GM23338 (cell line): ENCODE results near the gene DCTN2. TPM values are rescaled to one million over a fixed set of nuclear protein-coding genes. Genes with fewer than 3 reads are reported as not detected.

Experiments used
- ATAC-seq: fragments of 200-7000 bp; cut with Tn5 transposase; 3 replicates; pipeline ENCODE4 v1.9.1; 2020
- DNase-seq: peaks from one replicate; pipeline ENCODE4 v3.0.0-alpha.2; 2015; ENCODE audit warnings: low spot score
- H2AFZ ChIP-seq: fragments of 200-600 bp; sonication (generic); 2 replicates; pipeline ENCODE4 v1.8.0; 2016; ENCODE audit warnings: antibody characterized with exemption, mild to moderate bottlenecking, moderate library complexity
- H3F3A ChIP-seq: fragments of 200-600 bp; sonication (generic); replicated peaks from 2 replicates; pipeline ENCODE4 v1.8.0; 2017; ENCODE audit warnings: antibody characterized with exemption, mixed run types, low read depth
- H3K27ac ChIP-seq: fragments of 200-600 bp; sonication (generic); 2 replicates; pipeline ENCODE4 v1.6.1; 2016; ENCODE audit warnings: low read depth
- H3K27me3 ChIP-seq: fragments of 200-600 bp; sonication (generic); 2 replicates; pipeline ENCODE4 v1.8.0; 2016; ENCODE audit warnings: mild to moderate bottlenecking, mixed run types, moderate library complexity; ENCODE audit not compliant: insufficient read depth
- H3K36me3 ChIP-seq: fragments of 200-600 bp; sonication (generic); 2 replicates; pipeline ENCODE4 v1.8.0; 2016; ENCODE audit warnings: mild to moderate bottlenecking; ENCODE audit not compliant: insufficient read depth
- H3K4me1 ChIP-seq: fragments of 200-600 bp; sonication (generic); 2 replicates; pipeline ENCODE4 v1.8.0; 2016; ENCODE audit warnings: mild to moderate bottlenecking, moderate library complexity; ENCODE audit not compliant: insufficient read depth
- H3K4me2 ChIP-seq: fragments of 200-600 bp; sonication (generic); 2 replicates; pipeline ENCODE4 v1.7.1; 2017; ENCODE audit warnings: mixed run types
- H3K4me3 ChIP-seq: fragments of 200-600 bp; sonication (generic); 2 replicates; pipeline ENCODE4 v1.6.1; 2016; ENCODE audit warnings: mixed run types
- H3K79me2 ChIP-seq: fragments of 200-600 bp; sonication (generic); replicated peaks from 2 replicates; pipeline ENCODE4 v1.8.0; 2017; ENCODE audit warnings: mild to moderate bottlenecking; ENCODE audit not compliant: insufficient read depth
- H3K9me2 ChIP-seq: fragments of 200-600 bp; sonication (generic); 2 replicates; pipeline ENCODE4 v1.8.0; 2017; ENCODE audit not compliant: insufficient read depth
- H4K20me1 ChIP-seq: fragments of 200-600 bp; sonication (generic); replicated peaks from 2 replicates; pipeline ENCODE4 v1.8.0; 2017; ENCODE audit warnings: mild to moderate bottlenecking; ENCODE audit not compliant: insufficient read depth
- H3K27ac Mint-ChIP-seq: 2 replicates; pipeline ENCODE4 v1.8.0; 2020; ENCODE audit warnings: inconsistent platforms, mild to moderate bottlenecking, moderate library complexity, mixed read lengths
- H3K27me3 Mint-ChIP-seq: 3 replicates; pipeline ENCODE4 v1.8.0; 2022; ENCODE audit warnings: low read depth, mild to moderate bottlenecking, moderate library complexity, mixed read lengths, inconsistent platforms; ENCODE audit not compliant: insufficient read depth, poor library complexity
- H3K36me3 Mint-ChIP-seq: 3 replicates; pipeline ENCODE4 v1.8.0; 2021; ENCODE audit warnings: low read depth, mild to moderate bottlenecking, inconsistent platforms, moderate library complexity, mixed read lengths
- H3K4me1 Mint-ChIP-seq: 3 replicates; pipeline ENCODE4 v1.8.0; 2020; ENCODE audit warnings: mild to moderate bottlenecking, inconsistent platforms, mixed read lengths
- H3K4me3 Mint-ChIP-seq: 3 replicates; pipeline ENCODE4 v1.8.0; 2021; ENCODE audit warnings: moderate library complexity, mild to moderate bottlenecking, inconsistent platforms, mixed read lengths
- H3K9me3 Mint-ChIP-seq: 3 replicates; pipeline ENCODE4 v1.8.0; 2020; ENCODE audit warnings: moderate library complexity, mild to moderate bottlenecking, inconsistent platforms, mixed read lengths
- CREB1 ChIP-seq: fragments of 250-450 bp; sonication (Bioruptor Pico); IDR thresholded peaks from 2 replicates; pipeline ENCODE4 v1.5.0; 2020; ENCODE audit warnings: low read depth, mild to moderate bottlenecking, moderate library complexity
- EZH2 ChIP-seq: fragments of 200-600 bp; sonication (generic); IDR thresholded peaks from one replicate; pipeline ENCODE4 v1.8.0; 2017; ENCODE audit warnings: antibody characterized with exemption, mild to moderate bottlenecking, low read depth; ENCODE audit not compliant: unreplicated experiment
- EZH2phosphoT487 ChIP-seq: fragments of 200-600 bp; sonication (generic); IDR thresholded peaks from one replicate; pipeline ENCODE4 v1.8.1; 2018; ENCODE audit warnings: antibody characterized with exemption; ENCODE audit not compliant: unreplicated experiment
- JUNB ChIP-seq: IDR thresholded peaks from one replicate; pipeline ENCODE4 v1.6.1; 2016; ENCODE audit warnings: antibody characterized with exemption; ENCODE audit not compliant: unreplicated experiment
- NANOG ChIP-seq: IDR thresholded peaks from 2 replicates; pipeline ENCODE4 v1.6.1; 2016; ENCODE audit warnings: antibody characterized with exemption, borderline replicate concordance
- POLR2AphosphoS5 ChIP-seq: IDR thresholded peaks from 2 replicates; pipeline ENCODE4 v1.6.1; 2016; ENCODE audit warnings: antibody characterized with exemption, low read depth
- STAT1 ChIP-seq: IDR thresholded peaks from one replicate; pipeline ENCODE4 v1.6.1; 2016; ENCODE audit warnings: antibody characterized with exemption; ENCODE audit not compliant: unreplicated experiment
- ZNF114 ChIP-seq: fragments of 250-450 bp; sonication (Bioruptor Pico); IDR thresholded peaks from 2 replicates; pipeline ENCODE4 v1.5.0; 2020; ENCODE audit warnings: mild to moderate bottlenecking, moderate library complexity
- ZNF331 ChIP-seq: fragments of 250-450 bp; sonication (Bioruptor Pico); IDR thresholded peaks from 2 replicates; pipeline ENCODE4 v1.5.0; 2020; ENCODE audit warnings: low read depth, mild to moderate bottlenecking, moderate library complexity
- polyA plus RNA-seq: library from polyadenylated mRNA; unstranded; fragments of >200 nt; fragmentation: Nextera tagmentation; extraction: Ambion mirVana; gene quantifications from 2 replicates; pipeline ENCODE4 v1.2.1, GENCODE V29; 2016
- total RNA-seq: library from RNA; depleted of rRNA; stranded (reverse); fragments of >200 nt; shearing (Covaris generic); gene quantifications from 2 replicates; pipeline ENCODE4 v1.2.3, GENCODE V29; 2014
- TF ChIP-seq, protein P1 (sequence below): IDR thresholded peaks from one replicate; pipeline ENCODE4 v1.6.1; 2018; ENCODE audit warnings: antibody characterized with exemption; ENCODE audit not compliant: unreplicated experiment
- TF ChIP-seq, protein P2 (sequence below): IDR thresholded peaks from 2 replicates; pipeline ENCODE4 v1.6.1; 2016; ENCODE audit warnings: antibody characterized with exemption
- TF ChIP-seq, protein P3 (sequence below), 2 experiments: fragments of 200-600 bp in 1 of 2; sonication (generic) in 1 of 2; conservative IDR thresholded peaks; 2 replicates each; pipeline versions ENCODE4 v1.5.1 to v1.6.1; 2016 to 2017; ENCODE audit warnings: antibody characterized with exemption in 2 of 2, low read depth in 2 of 2, mild to moderate bottlenecking in 2 of 2, moderate library complexity in 1 of 2
- TF ChIP-seq, protein P4 (sequence below): fragments of 250-450 bp; sonication (Bioruptor Pico); IDR thresholded peaks from 2 replicates; pipeline ENCODE4 v1.5.0; 2020; ENCODE audit warnings: mild to moderate bottlenecking, moderate library complexity

The DCTN2 gene
- total and polyA plus RNA-seq, 2 experiments from 2014 or later, result 56.1 to 157 TPM

DNA sequence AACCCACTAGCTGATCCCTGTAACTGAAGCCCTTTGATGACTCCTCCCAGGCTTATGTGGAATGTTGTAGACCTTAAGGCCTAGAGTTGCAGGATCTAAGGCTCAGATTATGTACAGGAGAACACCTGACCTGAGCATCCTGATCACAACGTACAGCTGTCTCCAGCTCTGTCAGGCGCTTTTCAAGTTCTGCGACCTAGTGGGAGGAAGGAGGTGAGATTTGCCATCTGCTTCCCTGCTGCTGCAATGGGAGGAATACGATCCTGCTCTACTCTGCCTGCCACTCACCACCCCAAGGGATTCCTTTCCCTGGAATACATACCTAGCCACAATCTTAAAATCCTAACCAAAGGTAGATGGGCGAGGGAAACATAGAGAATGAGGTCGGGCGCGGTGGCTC, 13.9 kb downstream of the DCTN2 start:
- no peak overlapping the region for H3K27ac Mint-ChIP-seq
- H3K4me1 Mint-ChIP-seq, result peaks cover 19% of the 10 kb centered on the region
- no peak overlapping the region for H2AFZ ChIP-seq
- TF ChIP-seq NANOG (no peak), STAT1 (no peak), EZH2phosphoT487 (no peak), ZNF114 (CRISPR knock-in tag) (no peak), JUNB (no peak), EZH2 (no peak), ZNF331 (CRISPR knock-in tag) (no peak), CREB1 (CRISPR knock-in tag) (no peak), POLR2AphosphoS5 (no peak)
- TF ChIP-seq, protein P1, sequence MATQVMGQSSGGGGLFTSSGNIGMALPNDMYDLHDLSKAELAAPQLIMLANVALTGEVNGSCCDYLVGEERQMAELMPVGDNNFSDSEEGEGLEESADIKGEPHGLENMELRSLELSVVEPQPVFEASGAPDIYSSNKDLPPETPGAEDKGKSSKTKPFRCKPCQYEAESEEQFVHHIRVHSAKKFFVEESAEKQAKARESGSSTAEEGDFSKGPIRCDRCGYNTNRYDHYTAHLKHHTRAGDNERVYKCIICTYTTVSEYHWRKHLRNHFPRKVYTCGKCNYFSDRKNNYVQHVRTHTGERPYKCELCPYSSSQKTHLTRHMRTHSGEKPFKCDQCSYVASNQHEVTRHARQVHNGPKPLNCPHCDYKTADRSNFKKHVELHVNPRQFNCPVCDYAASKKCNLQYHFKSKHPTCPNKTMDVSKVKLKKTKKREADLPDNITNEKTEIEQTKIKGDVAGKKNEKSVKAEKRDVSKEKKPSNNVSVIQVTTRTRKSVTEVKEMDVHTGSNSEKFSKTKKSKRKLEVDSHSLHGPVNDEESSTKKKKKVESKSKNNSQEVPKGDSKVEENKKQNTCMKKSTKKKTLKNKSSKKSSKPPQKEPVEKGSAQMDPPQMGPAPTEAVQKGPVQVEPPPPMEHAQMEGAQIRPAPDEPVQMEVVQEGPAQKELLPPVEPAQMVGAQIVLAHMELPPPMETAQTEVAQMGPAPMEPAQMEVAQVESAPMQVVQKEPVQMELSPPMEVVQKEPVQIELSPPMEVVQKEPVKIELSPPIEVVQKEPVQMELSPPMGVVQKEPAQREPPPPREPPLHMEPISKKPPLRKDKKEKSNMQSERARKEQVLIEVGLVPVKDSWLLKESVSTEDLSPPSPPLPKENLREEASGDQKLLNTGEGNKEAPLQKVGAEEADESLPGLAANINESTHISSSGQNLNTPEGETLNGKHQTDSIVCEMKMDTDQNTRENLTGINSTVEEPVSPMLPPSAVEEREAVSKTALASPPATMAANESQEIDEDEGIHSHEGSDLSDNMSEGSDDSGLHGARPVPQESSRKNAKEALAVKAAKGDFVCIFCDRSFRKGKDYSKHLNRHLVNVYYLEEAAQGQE, result no peak
- TF ChIP-seq, protein P2, sequence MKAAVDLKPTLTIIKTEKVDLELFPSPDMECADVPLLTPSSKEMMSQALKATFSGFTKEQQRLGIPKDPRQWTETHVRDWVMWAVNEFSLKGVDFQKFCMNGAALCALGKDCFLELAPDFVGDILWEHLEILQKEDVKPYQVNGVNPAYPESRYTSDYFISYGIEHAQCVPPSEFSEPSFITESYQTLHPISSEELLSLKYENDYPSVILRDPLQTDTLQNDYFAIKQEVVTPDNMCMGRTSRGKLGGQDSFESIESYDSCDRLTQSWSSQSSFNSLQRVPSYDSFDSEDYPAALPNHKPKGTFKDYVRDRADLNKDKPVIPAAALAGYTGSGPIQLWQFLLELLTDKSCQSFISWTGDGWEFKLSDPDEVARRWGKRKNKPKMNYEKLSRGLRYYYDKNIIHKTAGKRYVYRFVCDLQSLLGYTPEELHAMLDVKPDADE, result no peak
- TF ChIP-seq, protein P3, sequence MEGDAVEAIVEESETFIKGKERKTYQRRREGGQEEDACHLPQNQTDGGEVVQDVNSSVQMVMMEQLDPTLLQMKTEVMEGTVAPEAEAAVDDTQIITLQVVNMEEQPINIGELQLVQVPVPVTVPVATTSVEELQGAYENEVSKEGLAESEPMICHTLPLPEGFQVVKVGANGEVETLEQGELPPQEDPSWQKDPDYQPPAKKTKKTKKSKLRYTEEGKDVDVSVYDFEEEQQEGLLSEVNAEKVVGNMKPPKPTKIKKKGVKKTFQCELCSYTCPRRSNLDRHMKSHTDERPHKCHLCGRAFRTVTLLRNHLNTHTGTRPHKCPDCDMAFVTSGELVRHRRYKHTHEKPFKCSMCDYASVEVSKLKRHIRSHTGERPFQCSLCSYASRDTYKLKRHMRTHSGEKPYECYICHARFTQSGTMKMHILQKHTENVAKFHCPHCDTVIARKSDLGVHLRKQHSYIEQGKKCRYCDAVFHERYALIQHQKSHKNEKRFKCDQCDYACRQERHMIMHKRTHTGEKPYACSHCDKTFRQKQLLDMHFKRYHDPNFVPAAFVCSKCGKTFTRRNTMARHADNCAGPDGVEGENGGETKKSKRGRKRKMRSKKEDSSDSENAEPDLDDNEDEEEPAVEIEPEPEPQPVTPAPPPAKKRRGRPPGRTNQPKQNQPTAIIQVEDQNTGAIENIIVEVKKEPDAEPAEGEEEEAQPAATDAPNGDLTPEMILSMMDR (conservative IDR thresholded peaks at IDR 0.05; ENCODE audit: low read depth in 2 of 2), result no peak
- TF ChIP-seq, protein P4, sequence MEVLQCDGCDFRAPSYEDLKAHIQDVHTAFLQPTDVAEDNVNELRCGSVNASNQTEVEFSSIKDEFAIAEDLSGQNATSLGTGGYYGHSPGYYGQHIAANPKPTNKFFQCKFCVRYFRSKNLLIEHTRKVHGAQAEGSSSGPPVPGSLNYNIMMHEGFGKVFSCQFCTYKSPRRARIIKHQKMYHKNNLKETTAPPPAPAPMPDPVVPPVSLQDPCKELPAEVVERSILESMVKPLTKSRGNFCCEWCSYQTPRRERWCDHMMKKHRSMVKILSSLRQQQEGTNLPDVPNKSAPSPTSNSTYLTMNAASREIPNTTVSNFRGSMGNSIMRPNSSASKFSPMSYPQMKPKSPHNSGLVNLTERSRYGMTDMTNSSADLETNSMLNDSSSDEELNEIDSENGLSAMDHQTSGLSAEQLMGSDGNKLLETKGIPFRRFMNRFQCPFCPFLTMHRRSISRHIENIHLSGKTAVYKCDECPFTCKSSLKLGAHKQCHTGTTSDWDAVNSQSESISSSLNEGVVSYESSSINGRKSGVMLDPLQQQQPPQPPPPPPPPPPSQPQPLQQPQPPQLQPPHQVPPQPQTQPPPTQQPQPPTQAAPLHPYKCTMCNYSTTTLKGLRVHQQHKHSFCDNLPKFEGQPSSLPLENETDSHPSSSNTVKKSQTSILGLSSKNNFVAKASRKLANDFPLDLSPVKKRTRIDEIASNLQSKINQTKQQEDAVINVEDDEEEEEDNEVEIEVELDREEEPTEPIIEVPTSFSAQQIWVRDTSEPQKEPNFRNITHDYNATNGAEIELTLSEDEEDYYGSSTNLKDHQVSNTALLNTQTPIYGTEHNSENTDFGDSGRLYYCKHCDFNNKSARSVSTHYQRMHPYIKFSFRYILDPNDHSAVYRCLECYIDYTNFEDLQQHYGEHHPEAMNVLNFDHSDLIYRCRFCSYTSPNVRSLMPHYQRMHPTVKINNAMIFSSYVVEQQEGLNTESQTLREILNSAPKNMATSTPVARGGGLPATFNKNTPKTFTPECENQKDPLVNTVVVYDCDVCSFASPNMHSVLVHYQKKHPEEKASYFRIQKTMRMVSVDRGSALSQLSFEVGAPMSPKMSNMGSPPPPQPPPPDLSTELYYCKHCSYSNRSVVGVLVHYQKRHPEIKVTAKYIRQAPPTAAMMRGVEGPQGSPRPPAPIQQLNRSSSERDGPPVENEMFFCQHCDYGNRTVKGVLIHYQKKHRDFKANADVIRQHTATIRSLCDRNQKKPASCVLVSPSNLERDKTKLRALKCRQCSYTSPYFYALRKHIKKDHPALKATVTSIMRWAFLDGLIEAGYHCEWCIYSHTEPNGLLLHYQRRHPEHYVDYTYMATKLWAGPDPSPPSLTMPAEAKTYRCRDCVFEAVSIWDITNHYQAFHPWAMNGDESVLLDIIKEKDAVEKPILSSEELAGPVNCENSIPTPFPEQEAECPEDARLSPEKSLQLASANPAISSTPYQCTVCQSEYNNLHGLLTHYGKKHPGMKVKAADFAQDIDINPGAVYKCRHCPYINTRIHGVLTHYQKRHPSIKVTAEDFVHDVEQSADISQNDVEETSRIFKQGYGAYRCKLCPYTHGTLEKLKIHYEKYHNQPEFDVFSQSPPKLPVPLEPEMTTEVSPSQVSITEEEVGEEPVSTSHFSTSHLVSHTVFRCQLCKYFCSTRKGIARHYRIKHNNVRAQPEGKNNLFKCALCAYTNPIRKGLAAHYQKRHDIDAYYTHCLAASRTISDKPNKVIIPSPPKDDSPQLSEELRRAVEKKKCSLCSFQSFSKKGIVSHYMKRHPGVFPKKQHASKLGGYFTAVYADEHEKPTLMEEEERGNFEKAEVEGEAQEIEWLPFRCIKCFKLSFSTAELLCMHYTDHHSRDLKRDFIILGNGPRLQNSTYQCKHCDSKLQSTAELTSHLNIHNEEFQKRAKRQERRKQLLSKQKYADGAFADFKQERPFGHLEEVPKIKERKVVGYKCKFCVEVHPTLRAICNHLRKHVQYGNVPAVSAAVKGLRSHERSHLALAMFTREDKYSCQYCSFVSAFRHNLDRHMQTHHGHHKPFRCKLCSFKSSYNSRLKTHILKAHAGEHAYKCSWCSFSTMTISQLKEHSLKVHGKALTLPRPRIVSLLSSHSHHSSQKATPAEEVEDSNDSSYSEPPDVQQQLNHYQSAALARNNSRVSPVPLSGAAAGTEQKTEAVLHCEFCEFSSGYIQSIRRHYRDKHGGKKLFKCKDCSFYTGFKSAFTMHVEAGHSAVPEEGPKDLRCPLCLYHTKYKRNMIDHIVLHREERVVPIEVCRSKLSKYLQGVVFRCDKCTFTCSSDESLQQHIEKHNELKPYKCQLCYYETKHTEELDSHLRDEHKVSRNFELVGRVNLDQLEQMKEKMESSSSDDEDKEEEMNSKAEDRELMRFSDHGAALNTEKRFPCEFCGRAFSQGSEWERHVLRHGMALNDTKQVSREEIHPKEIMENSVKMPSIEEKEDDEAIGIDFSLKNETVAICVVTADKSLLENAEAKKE (CRISPR knock-in tag), result no peak
- H4K20me1 ChIP-seq, result peaks cover 9% of the 10 kb centered on the region
- no peaks in the 10 kb centered on the region for H3K9me2 ChIP-seq
- H3K4me2 ChIP-seq, result no peak overlapping the region
- no peaks in the 10 kb centered on the region for H3K4me1 ChIP-seq
- H3K27me3 Mint-ChIP-seq, result peaks cover 8% of the 10 kb centered on the region
- DNase-seq (no peak), ATAC-seq (no peak)
- no peaks in the 10 kb centered on the region for H3K9me3 Mint-ChIP-seq
- no peak overlapping the region for H3K4me3 ChIP-seq
- H3K4me3 Mint-ChIP-seq, result no peak overlapping the region
- peaks cover 20% of the 10 kb centered on the region for H3K36me3 ChIP-seq
- H3F3A ChIP-seq, result 0 out of 2 replicates have a peak, but pooled peaks cover 12% of the 10 kb centered on the region
- H3K27me3 ChIP-seq, result no peaks in the 10 kb centered on the region
- H3K27ac ChIP-seq, result no peak overlapping the region
- peaks cover 66% of the 10 kb centered on the region for H3K36me3 Mint-ChIP-seq
- no peaks in the 10 kb centered on the region for H3K79me2 ChIP-seq
